ENCODE results near the gene INTS11.

- TF ChIP-seq CTCF (IDR thresholded peaks at IDR 0.05) = no peak
- no peak for TF ChIP-seq POLR2A (IDR thresholded peaks at IDR 0.05)
- TF ChIP-seq EP300 (IDR thresholded peaks at IDR 0.05) = no peak
- TF ChIP-seq POLR2AphosphoS5 (IDR thresholded peaks at IDR 0.05) = no peak
Observed at GRCh38 chr1:1274931-1275431, 49.5 kb downstream of the INTS11 start.

All from stomach (tissue), 4 donors.